ENCODE measurements around the gene PRKRIP1. TPM values are rescaled to one million over a fixed set of nuclear protein-coding genes. Genes with fewer than 3 reads are reported as not detected.
A peak's percentile ranks its signal among the peaks of the same experiment; 100 is the strongest.
"Not testable (repeated sequence)": the region's sequence is repeated elsewhere in the genome, so short reads cannot be mapped to it uniquely, and the experiment has no call there.

The PRKRIP1 gene
- total RNA-seq, 1 donor from 2014 or later = 18.2 TPM

- Histone ChIP-seq H3K27me3 (ENCODE audit: control insufficient read depth, insufficient read depth, low read length) (no peaks in the 10 kb centered on the region), H3K36me3 (ENCODE audit: control insufficient read depth, insufficient read depth, low read length) (peaks cover 5% of the 10 kb centered on the region), H3K4me3 (ENCODE audit: low read depth, low read length) (no peak overlapping the region)
- no peak for TF ChIP-seq CTCF (IDR thresholded peaks at IDR 0.05; ENCODE audit: insufficient read depth, low read length, severe bottlenecking)
- DNase-seq (ENCODE audit: low read depth) (no peak), FAIRE-seq (no peak)
These were observed 19.1 kb upstream of the PRKRIP1 start for GRCh38 chr7:102376964-102377466.

- FAIRE-seq = not testable (repeated sequence)
These were observed 15.3 kb upstream of the PRKRIP1 start for GRCh38 chr7:102380837-102381236.

GRCh38 chr7:102381696-102382425 lies 14.3 kb upstream of the PRKRIP1 start:
- FAIRE-seq; DNase-seq (ENCODE audit: low read depth); H3K36me3 ChIP-seq (ENCODE audit: control insufficient read depth, insufficient read depth, low read length); H3K27me3 ChIP-seq (ENCODE audit: control insufficient read depth, insufficient read depth, low read length); H3K4me3 ChIP-seq (ENCODE audit: low read depth, low read length): not testable (repeated sequence)

More at GRCh38 chr7:102380837-102381236, 15.3 kb upstream of the PRKRIP1 start:
- not testable (repeated sequence) for H3K27me3 ChIP-seq (ENCODE audit: control insufficient read depth, insufficient read depth, low read length); H3K4me3 ChIP-seq (ENCODE audit: low read depth, low read length); DNase-seq (ENCODE audit: low read depth); H3K36me3 ChIP-seq (ENCODE audit: control insufficient read depth, insufficient read depth, low read length)

GRCh38 chr7:102387064-102387463 lies 9.1 kb upstream of the PRKRIP1 start:
- no peak for FAIRE-seq
- H3K36me3 ChIP-seq (ENCODE audit: control insufficient read depth, insufficient read depth, low read length) = peaks cover 7% of the 10 kb centered on the region
- H3K27me3 ChIP-seq (ENCODE audit: control insufficient read depth, insufficient read depth, low read length) = no peaks in the 10 kb centered on the region

DNA sequence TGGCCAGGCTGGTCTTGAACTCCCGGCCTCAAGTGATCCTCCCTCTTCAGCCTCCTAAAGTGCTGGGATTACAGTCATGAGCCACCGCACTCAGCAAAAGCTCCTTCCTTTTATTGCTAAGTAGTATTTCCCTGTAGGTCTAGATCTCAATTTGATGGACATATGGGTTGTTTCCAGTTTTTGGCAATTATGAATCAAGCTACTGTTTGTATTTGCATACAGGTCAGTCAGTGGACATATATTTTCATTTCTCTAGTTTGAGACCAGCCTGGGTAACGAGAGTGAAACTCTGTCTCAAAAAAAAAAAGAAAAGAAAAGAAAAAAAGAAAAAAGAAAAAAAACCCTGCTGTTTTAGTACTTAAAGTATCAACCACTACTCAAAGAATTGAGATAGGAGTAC lies 6.4 kb upstream of the PRKRIP1 start:
- H3K27me3 ChIP-seq (ENCODE audit: control insufficient read depth, insufficient read depth, low read length) = no peaks in the 10 kb centered on the region
- H3K4me3 ChIP-seq (ENCODE audit: low read depth, low read length) = no peak overlapping the region
- DNase-seq (ENCODE audit: low read depth) = no peak
- no peak for FAIRE-seq
- peaks cover 11% of the 10 kb centered on the region for H3K36me3 ChIP-seq (ENCODE audit: control insufficient read depth, insufficient read depth, low read length)
- TF ChIP-seq CTCF (IDR thresholded peaks at IDR 0.05; ENCODE audit: insufficient read depth, low read length, severe bottlenecking) = no peak

More at GRCh38 chr7:102387064-102387463, 9.1 kb upstream of the PRKRIP1 start:
- no peak overlapping the region for H3K4me3 ChIP-seq (ENCODE audit: low read depth, low read length)
- no peak for TF ChIP-seq CTCF (IDR thresholded peaks at IDR 0.05; ENCODE audit: insufficient read depth, low read length, severe bottlenecking)
- no peak for DNase-seq (ENCODE audit: low read depth)

DNA sequence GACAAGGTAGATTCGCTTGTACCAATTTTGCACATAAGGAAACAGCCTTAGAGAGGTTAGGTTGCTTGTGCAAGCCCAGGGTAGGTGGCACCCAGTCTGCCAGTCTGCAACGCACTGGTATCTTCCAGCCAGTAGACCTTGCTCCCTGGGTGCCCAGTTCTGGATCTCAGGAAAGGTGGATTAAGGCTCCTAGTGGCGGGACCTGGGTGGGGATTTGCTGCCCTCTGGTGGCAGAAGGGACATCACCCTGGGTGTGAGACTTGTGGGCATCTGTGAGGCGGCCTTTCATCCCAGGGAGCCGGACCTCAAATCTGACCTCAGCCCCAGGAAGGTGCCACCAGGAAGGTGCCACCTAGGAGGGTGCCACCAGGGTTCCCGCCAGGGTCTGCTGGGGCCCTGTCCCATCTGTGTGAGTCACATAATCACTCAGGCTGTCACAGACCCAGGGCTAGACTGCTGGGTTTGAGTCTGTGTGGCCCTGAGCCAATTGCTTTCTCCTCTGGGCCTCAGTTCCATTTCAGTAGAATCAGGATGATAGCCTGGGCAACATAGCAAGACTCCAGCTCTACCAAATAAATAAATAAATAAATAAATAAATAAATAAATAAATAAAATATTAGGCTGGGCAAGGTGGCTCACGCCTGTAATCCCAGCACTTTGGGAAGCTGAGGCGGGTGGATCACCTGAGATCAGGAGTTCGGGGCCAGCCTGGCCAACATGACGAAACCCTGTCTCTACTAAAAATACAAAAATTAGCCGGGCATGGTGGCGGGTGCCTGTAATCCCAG lies 5.3 kb upstream of the PRKRIP1 start:
- no peak overlapping the region for H3K4me3 ChIP-seq (ENCODE audit: low read depth, low read length)
- H3K36me3 ChIP-seq (ENCODE audit: control insufficient read depth, insufficient read depth, low read length) = peaks cover 9% of the 10 kb centered on the region
- peak; percentile 96 for TF ChIP-seq CTCF (IDR thresholded peaks at IDR 0.05; ENCODE audit: insufficient read depth, low read length, severe bottlenecking)
- H3K27me3 ChIP-seq (ENCODE audit: control insufficient read depth, insufficient read depth, low read length) = no peaks in the 10 kb centered on the region
- DNase-seq (ENCODE audit: low read depth) (peak; percentile 60), FAIRE-seq (no peak)

Measured in bronchial epithelial cell (primary cell).